Gastroesophageal sphincter (tissue), 4 donors: ENCODE data around the gene NDUFB5. TPM values are rescaled to one million over a fixed set of nuclear protein-coding genes. Genes with fewer than 3 reads are reported as not detected.

Source experiments
- ATAC-seq: fragments of 150-250 bp; one replicate; pipeline ENCODE4 v1.9.1; 2016; ENCODE audit warnings: mild to moderate bottlenecking, moderate library complexity
- H3K27ac ChIP-seq, 4 donors: fragments of 200-600 bp; sonication (generic) in 3 of 4; 1 replicate in 3 of 4; 2 replicates in 1 of 4; pipeline ENCODE4 v1.5.1; 2016 to 2019
- H3K27me3 ChIP-seq: fragments of 200-600 bp; sonication (generic); one replicate; pipeline ENCODE4 v1.5.1; 2019
- H3K36me3 ChIP-seq, 2 donors: fragments of 200-600 bp; sonication (generic); one replicate each; pipeline ENCODE4 v1.5.1; 2019; ENCODE audit warnings: control low read depth in 1 of 2
- H3K4me1 ChIP-seq, 3 donors: fragments of 200-600 bp; sonication (generic); 1 replicate in 2 of 3; 2 replicates in 1 of 3; pipeline ENCODE4 v1.5.1; 2016 to 2019; ENCODE audit warnings: control low read depth in 2 of 3
- H3K4me3 ChIP-seq, 2 donors: fragments of 200-600 bp; sonication (generic); one replicate each; pipeline ENCODE4 v1.5.1; 2019; ENCODE audit warnings: mild to moderate bottlenecking in 1 of 2, moderate library complexity in 1 of 2
- H3K9me3 ChIP-seq, 3 donors: fragments of 200-600 bp; sonication (generic); one replicate each; pipeline ENCODE4 v1.5.1; 2017 to 2019; ENCODE audit warnings: control low read depth in 2 of 3
- EP300 ChIP-seq: sonication (generic); formaldehyde crosslinking; IDR thresholded peaks from one replicate; pipeline ENCODE4 v1.6.1; 2017; ENCODE audit warnings: antibody characterized with exemption, mild to moderate bottlenecking
- POLR2A ChIP-seq, 2 donors: fragments of 450-650 bp; IDR thresholded peaks; one replicate each; pipeline ENCODE4 v1.6.1; 2017; ENCODE audit warnings: antibody characterized with exemption in 2 of 2, mild to moderate bottlenecking in 2 of 2, moderate library complexity in 1 of 2
- POLR2AphosphoS5 ChIP-seq: sonication (generic); formaldehyde crosslinking; IDR thresholded peaks from one replicate; pipeline ENCODE4 v1.6.1; 2017; ENCODE audit warnings: antibody characterized with exemption
- WGBS, 2 donors: methylation state at CpG; one replicate each; pipeline ENCODE4 v1.1.5; 2018; ENCODE audit warnings: low coverage in 1 of 2; 5-methylcytosine and 5-hydroxymethylcytosine counted together
- total RNA-seq, 4 donors: library from RNA; depleted of rRNA; stranded (reverse); fragments of >200 nt; gene quantifications; one replicate each; pipeline ENCODE4 v1.1.0, GENCODE V29; 2016
- TF ChIP-seq, protein P1 (sequence below), 4 experiments: fragments of 200-600 bp in 2 of 4; fragments of 450-650 bp in 2 of 4; sonication (generic) in 1 of 4; IDR thresholded peaks; one replicate each; pipeline ENCODE4 v1.5.1; 2017 to 2019; ENCODE audit warnings: antibody characterized with exemption in 4 of 4, mild to moderate bottlenecking in 2 of 4, moderate library complexity in 2 of 4

Gene NDUFB5
- total RNA-seq, 4 donors from 2014 or later = 73.6 to 137 (median 100) TPM

DNA sequence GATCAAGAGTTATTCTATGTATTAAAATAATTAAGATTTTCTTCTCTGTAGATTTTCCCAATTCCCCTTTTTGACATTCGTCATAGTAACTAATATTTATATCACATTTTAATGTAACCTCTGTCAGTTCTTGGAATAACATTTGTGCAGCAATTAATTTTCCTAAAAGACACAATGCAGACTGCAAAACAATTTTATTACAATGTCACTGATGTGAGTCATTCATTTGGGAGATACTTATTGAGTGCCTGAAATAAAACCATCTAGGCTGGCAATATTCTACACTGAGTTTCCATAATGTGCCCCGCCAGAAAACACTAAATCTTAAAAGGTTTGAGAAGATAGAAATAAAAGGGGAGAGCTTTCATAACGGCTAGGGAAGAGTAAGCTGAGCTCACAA, 41.6 kb downstream of the NDUFB5 start:
- no peaks in the 10 kb centered on the region for H3K9me3 ChIP-seq
- no peaks in the 10 kb centered on the region for H3K27me3 ChIP-seq
- no peaks in the 10 kb centered on the region for H3K36me3 ChIP-seq
- 79 to 86% methylated on average over 3 of the region's 3 CpGs for WGBS, 2 donors
- H3K4me3 ChIP-seq = no peak overlapping the region
- ATAC-seq = no peak
- H3K4me1 ChIP-seq = no peaks in the 10 kb centered on the region
- TF ChIP-seq EP300 = no peak
- TF ChIP-seq, protein P1, sequence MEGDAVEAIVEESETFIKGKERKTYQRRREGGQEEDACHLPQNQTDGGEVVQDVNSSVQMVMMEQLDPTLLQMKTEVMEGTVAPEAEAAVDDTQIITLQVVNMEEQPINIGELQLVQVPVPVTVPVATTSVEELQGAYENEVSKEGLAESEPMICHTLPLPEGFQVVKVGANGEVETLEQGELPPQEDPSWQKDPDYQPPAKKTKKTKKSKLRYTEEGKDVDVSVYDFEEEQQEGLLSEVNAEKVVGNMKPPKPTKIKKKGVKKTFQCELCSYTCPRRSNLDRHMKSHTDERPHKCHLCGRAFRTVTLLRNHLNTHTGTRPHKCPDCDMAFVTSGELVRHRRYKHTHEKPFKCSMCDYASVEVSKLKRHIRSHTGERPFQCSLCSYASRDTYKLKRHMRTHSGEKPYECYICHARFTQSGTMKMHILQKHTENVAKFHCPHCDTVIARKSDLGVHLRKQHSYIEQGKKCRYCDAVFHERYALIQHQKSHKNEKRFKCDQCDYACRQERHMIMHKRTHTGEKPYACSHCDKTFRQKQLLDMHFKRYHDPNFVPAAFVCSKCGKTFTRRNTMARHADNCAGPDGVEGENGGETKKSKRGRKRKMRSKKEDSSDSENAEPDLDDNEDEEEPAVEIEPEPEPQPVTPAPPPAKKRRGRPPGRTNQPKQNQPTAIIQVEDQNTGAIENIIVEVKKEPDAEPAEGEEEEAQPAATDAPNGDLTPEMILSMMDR (IDR thresholded peaks at IDR 0.05) = no peak
- no peak for TF ChIP-seq POLR2AphosphoS5
- no peak for TF ChIP-seq POLR2A (IDR thresholded peaks at IDR 0.05)
- H3K27ac ChIP-seq = no peak overlapping the region

DNA sequence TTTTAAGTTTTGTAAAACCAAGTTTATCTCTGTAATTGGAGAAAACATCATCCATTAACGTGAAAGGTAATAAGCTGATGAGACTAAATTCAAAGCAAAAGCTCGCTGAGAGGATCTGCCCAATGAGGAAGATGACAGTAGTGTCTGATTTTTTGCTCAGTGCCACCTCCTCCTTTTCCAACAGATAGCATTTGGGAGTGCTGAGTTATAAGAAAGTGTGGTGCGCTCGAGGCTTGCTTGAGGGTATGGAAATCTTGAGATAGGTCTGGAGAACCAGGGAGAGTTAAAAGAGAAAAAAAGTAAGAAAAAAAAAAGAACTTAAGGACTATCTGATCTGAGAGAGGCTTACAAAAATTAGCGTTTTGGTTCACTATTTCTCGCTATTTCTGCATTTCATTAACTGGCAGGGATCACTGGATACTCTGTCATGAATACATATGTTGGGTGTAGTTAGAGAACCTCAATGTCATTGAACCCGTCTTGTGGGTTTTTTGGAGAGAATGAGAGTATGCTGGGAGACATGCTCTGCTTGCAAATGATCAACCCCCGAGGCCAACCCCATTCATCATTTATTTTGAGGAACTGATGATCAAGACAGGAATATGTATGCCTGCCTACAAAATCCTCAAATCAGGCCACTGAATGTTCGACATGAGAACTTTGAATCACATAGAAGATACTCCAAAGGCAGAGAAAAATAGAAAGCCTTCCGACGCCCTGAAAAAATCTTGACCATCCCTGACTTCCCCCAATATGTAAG, 47.3 kb downstream of the NDUFB5 start:
- TF ChIP-seq EP300 = no peak
- TF ChIP-seq POLR2A (IDR thresholded peaks at IDR 0.05) = no peak
- TF ChIP-seq POLR2AphosphoS5 = no peak
- TF ChIP-seq, protein P1 (IDR thresholded peaks at IDR 0.05) = no peak
- Histone ChIP-seq H3K27ac (peak overlapping the region; percentile 77 to 98 (median 96)), H3K9me3 (no peaks in the 10 kb centered on the region), H3K4me3 (peak overlapping the region; percentile 75 to 85), H3K36me3 (no peaks in the 10 kb centered on the region), H3K4me1 (peaks cover 0 to 19% (median 6%) of the 10 kb centered on the region in 3 donors), H3K27me3 (no peaks in the 10 kb centered on the region)
- ATAC-seq = no peak
- 51 to 52% methylated on average over 11 of the region's 11 CpGs for WGBS, 2 donors

DNA sequence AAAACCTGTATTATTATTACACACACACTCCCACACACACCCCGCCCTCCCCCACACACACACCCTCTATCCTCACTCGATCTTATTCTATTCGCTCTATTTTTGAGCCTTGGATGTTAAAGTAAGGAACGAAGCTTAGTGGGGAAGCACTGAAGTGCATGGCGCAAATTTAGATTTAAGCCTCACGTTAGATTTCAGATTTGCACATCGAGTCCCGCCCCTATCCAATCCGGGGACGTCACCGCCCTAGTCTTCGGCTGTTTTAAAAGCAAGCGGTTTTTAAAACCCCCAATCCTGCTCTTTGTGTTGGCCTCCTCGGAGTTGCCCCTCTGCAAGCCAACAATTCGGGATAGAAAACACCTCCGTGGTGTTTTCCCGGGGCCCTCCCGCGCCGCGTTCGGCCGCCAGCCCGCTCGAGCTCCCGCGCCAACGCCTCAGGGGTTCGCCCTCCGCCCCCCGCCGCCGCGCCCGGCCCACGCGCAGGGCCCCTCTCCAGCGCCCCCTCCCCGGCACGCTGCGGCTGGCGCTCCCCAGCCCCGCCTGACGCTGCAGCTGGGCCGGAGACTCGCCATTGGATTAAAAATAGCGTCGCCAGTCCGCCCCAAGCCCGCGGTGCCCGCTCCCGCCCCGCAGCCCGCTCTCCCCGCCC, 48.0 kb downstream of the NDUFB5 start, which contains the start of gene USP13:
Gene USP13 (plus strand): TSS at position 594 of the 649 bp plus-strand sequence. CDS start 186 bp downstream, outside the sequence.
- peak; percentile 91 for ATAC-seq
- Histone ChIP-seq H3K27ac (peak within 1 kb of the TSS; percentile 77 to 98 (median 96)), H3K4me1 (peaks cover 0 to 19% (median 6%) of the 10 kb centered on the region in 3 donors), H3K36me3 (no peaks in the 10 kb centered on the region), H3K9me3 (no peaks in the 10 kb centered on the region), H3K27me3 (no peaks in the 10 kb centered on the region), H3K4me3 (peak within 1 kb of the TSS; percentile 75 to 85)
- 0 to 2% methylated on average over 3 to 11 of the region's 56 CpGs for WGBS, 2 donors
- no peak for TF ChIP-seq EP300
- TF ChIP-seq, protein P1 (IDR thresholded peaks at IDR 0.05) = peak in 2 of 4 experiments; percentile 4 to 38
- TF ChIP-seq POLR2A (IDR thresholded peaks at IDR 0.05) = peak in 1 of 2 donors; percentile 4
- peak; percentile 5 for TF ChIP-seq POLR2AphosphoS5

DNA sequence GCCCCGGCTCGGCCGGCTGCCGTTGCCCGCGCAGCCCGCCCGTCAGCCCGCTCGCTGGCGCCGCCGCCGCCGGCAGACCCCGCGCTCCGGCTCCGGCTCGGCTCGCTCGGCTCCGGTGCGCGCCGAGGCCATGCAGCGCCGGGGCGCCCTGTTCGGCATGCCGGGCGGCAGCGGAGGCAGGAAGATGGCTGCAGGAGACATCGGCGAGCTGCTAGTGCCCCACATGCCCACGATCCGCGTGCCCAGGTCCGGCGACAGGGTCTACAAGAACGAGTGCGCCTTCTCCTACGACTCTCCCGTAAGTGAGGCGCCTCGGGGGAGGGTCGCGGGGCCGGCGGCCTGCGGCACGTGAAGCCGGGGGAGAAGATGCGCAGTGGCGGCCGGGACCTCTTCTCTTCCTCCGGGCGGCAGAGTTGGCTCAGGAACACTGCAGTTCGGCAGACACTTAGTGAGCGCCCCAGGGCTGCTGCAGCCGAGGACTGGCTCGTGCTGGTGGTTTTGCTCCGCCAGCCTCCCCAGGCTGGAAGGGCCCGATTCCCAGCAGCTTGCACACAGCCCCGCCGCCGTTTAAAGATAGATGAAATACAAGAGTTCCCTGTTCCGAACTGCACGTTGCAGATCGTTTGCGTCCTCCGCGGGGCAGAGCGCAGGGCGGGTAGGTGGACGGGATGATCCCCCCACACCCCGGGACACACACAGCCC, 48.7 kb downstream of the NDUFB5 start:
- 0% methylated on average over 9 of the region's 77 CpGs; no CpG with 5 or more reads in 1 of the 2 donors for WGBS, 2 donors
- Histone ChIP-seq H3K27me3 (no peaks in the 10 kb centered on the region), H3K36me3 (no peaks in the 10 kb centered on the region), H3K4me3 (peak overlapping the region; percentile 75 to 85), H3K4me1 (peaks cover 0 to 19% (median 6%) of the 10 kb centered on the region in 3 donors), H3K27ac (peak overlapping the region; percentile 77 to 98 (median 96)), H3K9me3 (no peaks in the 10 kb centered on the region)
- peak; percentile 80 for ATAC-seq
- peak; percentile 50 for TF ChIP-seq POLR2AphosphoS5
- TF ChIP-seq POLR2A (IDR thresholded peaks at IDR 0.05) = peak; percentile 10 to 32
- no peak for TF ChIP-seq EP300
- TF ChIP-seq, protein P1 (IDR thresholded peaks at IDR 0.05) = peak in 1 of 4 experiments; percentile 54
